IPS-18c (cell line): ENCODE data around the gene WDR83.
A peak's percentile ranks its signal among the peaks of the same experiment; 100 is the strongest.

Source experiments
- H3K4me3 ChIP-seq: 2 replicates; pipeline ENCODE4 v1.7.0; 2013; ENCODE audit warnings: low read depth, mild to moderate bottlenecking, low read length, moderate library complexity; ENCODE audit not compliant: insufficient read depth
- H3K9me3 ChIP-seq: one replicate; pipeline ENCODE4 v1.6.1; 2013; ENCODE audit warnings: mild to moderate bottlenecking, low read length, moderate library complexity; ENCODE audit not compliant: control insufficient read depth, insufficient read depth

Gene WDR83

GRCh38 chr19:12721656-12722565 lies 55.3 kb downstream of the WDR83 start:
- H3K4me3 ChIP-seq: peak overlapping the region; percentile 98
- H3K9me3 ChIP-seq: peaks cover 2% of the 10 kb centered on the region

GRCh38 chr19:12722566-12723380 lies 56.2 kb downstream of the WDR83 start:
- peaks cover 2% of the 10 kb centered on the region for H3K9me3 ChIP-seq
- peak overlapping the region; percentile 98 for H3K4me3 ChIP-seq

DNA sequence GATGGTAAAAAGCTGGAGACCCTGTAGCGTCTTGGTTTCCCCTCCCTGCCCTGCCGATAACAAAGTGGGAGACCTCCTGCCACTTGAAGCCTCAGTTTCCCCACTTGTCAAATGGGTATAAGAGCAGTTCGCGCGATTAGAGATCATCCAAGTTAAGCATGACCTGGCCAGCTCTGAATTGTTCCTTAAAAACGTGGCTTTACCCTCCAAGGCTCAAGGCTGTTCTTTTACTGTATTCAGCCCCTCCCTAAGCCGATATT lies 56.7 kb downstream of the WDR83 start:
- H3K9me3 ChIP-seq: peaks cover 2% of the 10 kb centered on the region
- peak overlapping the region; percentile 98 for H3K4me3 ChIP-seq

- H3K9me3 ChIP-seq: peaks cover 2% of the 10 kb centered on the region
- H3K4me3 ChIP-seq: peak within 1 kb of the TSS; percentile 98
These were observed 57.2 kb downstream of the WDR83 start, which contains the start of gene TNPO2 for GRCh38 chr19:12723641-12724426. TSS of gene TNPO2 (minus strand) at chr19:12723932. CDS start at chr19:12720977, 2,955 bp downstream.
